CD1c-positive myeloid dendritic cell (primary cell): Measurements from ENCODE around the gene HCLS1.
"Not testable (repeated sequence)": the region's sequence is repeated elsewhere in the genome, so short reads cannot be mapped to it uniquely, and the experiment has no call there.

Experiments used
- DNase-seq: peaks from one replicate; pipeline ENCODE4 v3.0.0-alpha.2; 2016; ENCODE audit errors: extremely low spot score

HCLS1 gene

DNA sequence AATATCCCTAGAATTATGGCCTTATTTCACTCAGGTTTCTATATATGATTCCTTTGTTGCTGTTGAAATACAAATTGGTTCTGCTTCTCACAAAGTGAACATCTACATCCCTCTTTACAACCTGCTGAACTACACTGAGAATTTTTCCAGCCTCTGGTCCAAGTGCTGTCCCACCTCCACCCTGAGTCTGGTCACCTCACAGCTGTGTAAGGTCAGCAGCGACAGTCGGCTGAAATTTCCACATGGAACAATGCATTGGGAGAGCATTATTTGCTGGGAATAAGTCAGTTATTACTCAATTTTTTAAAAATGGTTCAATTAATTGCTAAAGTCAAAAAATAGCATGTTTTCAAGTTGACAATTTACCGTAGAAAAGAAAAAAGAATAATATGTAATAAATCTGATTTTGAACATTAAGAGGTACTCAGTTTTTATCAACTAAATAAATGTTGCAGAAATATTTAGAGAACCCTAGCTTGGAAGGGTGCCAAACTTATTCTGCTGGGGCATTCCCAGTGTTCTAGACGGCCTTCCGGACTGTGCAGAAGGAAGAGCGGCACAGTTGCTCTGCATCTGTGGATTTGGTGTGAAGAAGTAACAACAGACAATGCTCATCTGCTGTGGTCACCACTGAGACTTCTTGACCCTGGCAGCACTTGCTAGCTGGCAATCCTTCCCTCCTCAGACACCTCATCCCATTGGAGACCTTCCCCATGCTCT lies 1.8 kb downstream of the HCLS1 start:
- no peak for DNase-seq

- peak; percentile 26 for DNase-seq
These were observed 6.0 kb downstream of the HCLS1 start for GRCh38 chr3:121654493-121655385.

GRCh38 chr3:121651684-121652083 lies 9.0 kb downstream of the HCLS1 start:
- DNase-seq: no peak

GRCh38 chr3:121649645-121650044 lies 11.1 kb downstream of the HCLS1 start:
- DNase-seq: no peak

DNA sequence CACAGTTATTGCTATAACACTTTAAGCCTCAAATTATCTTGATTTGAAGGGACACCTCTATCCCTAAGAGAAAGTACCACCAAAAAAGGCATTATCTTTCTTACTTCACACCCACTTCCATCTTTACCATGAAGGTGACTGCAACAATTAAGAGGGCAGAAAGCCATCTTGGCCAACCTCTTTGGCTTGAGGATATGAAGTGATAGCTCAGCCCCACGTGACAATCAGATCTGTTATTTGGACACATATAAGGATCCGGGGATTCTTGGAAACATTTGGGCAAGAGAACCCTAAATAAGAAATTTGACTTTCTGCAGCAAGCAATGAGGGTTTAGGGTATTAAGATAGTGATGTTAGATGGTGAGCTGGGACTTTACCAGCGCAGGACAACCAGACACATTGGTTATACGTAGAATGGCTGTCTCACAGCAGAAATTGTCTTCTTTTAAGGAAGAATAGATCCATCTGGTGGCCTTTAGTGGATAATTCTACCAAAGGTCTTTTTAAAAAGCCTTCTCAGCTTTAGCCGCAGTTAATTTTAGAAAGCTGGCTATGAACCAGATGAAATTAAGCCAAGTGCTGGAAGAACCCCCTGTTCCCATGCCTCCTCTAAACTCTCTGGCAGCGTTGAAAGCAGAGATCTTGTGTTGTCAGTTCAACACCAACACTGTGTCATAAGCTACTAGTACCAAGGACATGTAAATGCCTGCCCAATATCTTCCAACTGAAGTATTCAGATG lies 12.3 kb downstream of the HCLS1 start:
- DNase-seq: no peak

- DNase-seq: no peak
These were observed 15.6 kb downstream of the HCLS1 start for GRCh38 chr3:121645054-121645453.

DNA sequence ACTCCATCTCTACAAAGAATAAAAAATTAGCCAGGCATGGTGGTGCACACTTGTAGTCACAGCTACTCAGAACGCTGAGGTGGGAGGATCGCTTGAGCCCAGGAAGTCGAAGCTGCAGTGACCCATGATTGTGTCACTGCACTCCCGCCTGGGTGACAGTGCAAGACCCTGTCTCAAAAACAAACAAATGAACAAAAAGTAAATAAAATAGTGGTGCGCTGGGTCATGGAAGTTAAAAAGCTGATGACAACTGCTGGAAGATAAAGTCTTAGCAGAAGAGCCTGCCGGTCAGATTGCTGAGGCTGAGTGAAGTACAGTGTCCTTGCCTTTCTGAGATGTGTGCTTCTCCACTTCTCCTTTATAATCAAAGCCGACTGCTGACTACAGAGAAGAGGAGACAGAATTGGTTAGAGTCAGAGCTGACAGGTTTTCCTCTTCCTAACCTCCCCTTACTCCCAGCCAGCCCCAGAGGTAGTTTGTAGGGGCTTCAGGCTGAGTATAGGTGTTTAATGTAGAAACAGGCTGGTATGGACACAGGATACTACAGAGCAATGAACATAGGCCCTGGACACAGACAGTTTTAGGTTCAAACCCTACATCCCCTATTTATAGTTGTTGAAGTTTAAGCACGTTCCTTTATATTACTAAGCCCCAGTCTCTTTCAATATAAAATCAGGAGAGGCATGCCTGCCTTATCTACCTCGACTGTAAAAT lies 17.9 kb downstream of the HCLS1 start:
- no peak for DNase-seq

GRCh38 chr3:121641127-121641526 lies 19.6 kb downstream of the HCLS1 start:
- DNase-seq: no peak

- no peak for DNase-seq
These were observed 22.8 kb downstream of the HCLS1 start for GRCh38 chr3:121637922-121638321.

DNA sequence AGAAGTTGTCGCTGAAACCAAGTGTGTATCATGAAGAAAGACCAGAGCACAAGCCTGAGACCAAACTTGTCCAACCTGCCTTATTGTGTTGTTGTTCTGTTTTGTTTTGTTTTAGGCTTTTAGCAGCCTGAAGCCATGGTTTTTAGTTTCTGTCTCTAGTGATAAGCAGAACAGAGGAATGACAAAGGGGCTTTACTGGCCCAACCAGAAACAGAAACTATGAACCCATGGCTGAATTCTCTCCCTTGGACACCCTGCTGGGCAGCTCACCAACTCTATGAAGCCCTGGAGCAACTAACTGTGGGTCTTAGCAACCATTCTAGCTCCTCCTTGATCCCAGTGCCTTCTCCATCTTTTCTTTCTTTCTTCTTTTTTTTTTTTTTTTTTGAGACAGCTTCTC lies 30.3 kb downstream of the HCLS1 start:
- no peak for DNase-seq

GRCh38 chr3:121629601-121630000 lies 31.1 kb downstream of the HCLS1 start:
- no peak for DNase-seq

- DNase-seq: no peak
These were observed 33.1 kb downstream of the HCLS1 start for GRCh38 chr3:121627622-121628021.

GRCh38 chr3:121627211-121627610 lies 33.5 kb downstream of the HCLS1 start:
- DNase-seq: no peak

DNA sequence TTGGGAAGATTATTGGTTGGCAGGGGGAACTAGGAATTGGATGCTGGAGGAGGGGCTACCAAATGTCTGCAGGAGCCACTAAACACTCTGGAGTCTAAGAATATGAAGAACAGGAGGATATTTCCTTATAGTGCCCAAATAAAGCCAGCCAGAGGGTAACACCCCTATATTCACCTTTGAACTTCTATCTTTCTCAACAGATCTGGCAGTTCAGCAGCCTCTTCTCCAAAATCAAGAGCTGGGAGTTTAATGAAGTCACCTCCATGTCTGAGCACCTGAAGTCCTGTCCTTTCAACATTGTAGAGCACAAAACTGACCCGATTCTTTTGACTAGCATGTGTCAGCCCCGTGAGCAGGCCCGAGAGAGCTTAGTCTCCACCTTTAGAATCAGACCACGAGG lies 34.2 kb downstream of the HCLS1 start:
- DNase-seq: no peak

GRCh38 chr3:121624147-121624899 lies 36.4 kb downstream of the HCLS1 start:
- DNase-seq: no peak

- no peak for DNase-seq
These were observed 39.2 kb downstream of the HCLS1 start for GRCh38 chr3:121621491-121621890.

DNA sequence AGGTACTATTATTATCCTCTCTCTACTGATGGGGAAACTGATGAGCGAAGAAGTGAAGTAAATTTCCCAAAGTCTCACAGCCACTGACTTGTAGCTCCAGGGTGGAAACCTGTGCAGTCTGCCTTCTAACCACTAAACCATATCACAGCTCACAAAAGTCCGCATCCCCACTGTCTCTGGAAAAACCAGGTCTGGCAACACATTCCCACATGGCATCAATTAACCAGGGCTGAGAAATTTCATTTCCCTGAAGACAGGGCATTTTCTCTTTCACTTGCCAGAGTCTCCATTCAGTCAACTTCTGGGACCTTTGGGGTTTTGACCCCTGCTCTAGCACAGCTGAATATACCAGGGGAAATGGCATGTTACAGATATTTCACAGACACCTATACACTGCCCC lies 41.0 kb downstream of the HCLS1 start:
- no peak for DNase-seq

- no peak for DNase-seq
These were observed 54.6 kb downstream of the HCLS1 start for GRCh38 chr3:121606106-121606505.

DNA sequence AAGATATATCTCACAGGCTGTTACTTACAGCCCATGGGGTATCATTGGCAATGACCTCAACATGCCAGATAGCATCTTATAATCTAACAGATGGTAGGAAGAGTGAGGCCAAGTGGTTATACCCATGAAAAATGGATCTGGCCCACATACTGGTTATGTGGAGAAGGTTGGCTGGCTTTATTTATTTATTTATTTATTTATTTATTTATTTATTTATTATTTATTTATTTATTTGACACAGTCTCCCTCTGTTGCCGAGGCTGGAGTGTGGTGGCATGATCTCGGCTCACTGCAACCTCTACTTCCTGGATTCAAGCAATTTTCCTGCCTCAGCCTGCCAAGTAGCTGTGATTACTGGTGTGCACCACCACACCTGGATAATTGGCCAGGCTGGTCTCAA lies 55.9 kb downstream of the HCLS1 start:
- no peak for DNase-seq

GRCh38 chr3:121601212-121601812 lies 59.4 kb downstream of the HCLS1 start:
- no peak for DNase-seq

GRCh38 chr3:121599900-121600299 lies 60.8 kb downstream of the HCLS1 start:
- not testable (repeated sequence) for DNase-seq
